Pons (tissue), 1 donor: ENCODE measurements around the gene MORN4.
A peak's percentile ranks its signal among the peaks of the same experiment; 100 is the strongest.
"Not testable (repeated sequence)": the region's sequence is repeated elsewhere in the genome, so short reads cannot be mapped to it uniquely, and the experiment has no call there.

Source experiments
- DNase-seq: peaks from one replicate; pipeline ENCODE4 v3.0.0-alpha.2; 2016; ENCODE audit warnings: low spot score

Gene MORN4

DNA sequence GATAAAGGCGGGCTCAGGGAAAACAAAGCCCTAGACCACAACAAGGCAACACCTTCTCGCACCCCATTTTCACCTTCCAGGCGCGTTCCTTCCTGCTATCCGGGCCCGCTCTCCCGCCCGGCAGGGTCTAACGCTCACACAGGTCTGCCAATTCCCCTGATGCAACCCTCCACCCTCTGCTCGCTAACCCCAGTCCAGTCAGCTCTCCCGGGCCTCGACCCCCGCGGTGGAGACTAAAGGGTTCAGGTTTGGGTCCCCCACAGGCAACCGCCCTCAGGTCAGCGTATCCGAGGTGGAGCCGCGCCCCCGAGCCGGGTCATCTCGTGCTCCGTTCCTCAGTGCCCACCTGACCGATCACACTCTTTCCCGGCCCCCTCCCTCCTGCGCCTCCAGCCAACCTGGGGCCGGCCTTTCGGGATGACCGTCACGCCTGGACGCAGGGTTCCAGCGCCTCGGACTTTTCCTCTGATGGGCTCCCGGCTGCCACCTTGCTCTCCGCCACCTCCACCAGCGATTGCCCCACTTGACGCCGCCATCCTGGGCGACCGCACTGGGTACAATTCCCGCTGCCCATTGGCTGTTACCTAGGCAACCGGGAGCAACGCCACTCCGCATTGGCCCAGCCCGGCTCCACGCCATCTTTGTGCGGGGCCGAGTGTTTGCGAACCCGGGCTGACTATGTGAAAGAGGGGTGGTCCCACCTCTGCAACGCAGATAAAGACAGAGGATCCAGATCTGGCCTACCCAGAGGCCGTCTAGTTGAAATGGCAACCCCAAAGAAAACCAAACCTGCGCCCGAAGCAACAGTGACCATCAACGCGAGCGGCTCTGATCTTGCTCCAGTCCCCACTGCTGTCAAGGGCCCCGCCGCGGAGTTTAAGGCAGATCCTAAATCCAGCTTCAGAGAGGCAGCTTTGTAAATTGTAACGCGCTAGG, at the start of gene MORN4:
MORN4 (minus strand) TSS at position 552 of the 936 bp plus-strand sequence. CDS start 13,847 bp downstream, outside the sequence.
- peak; percentile 86 for DNase-seq

DNA sequence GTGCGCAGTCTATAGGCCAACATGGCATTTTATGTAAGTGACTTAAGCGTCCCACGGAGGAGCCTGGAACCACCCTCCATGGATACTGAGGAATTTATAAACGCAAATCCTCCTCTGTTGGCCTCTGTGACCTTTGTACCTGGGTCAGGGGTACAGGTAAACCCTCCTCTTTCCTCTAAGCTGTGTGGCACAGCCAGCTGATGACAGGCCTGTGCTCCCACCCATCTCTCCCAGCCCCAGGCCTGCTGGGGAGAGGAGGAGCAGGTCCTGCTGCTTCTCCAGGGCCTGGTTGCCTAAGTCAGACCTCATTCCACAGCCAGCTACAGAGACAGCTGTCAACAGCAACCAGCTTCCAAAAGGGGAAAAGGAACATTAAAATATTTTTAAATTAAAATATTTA, 48.7 kb upstream of the MORN4 start:
- no peak for DNase-seq

DNA sequence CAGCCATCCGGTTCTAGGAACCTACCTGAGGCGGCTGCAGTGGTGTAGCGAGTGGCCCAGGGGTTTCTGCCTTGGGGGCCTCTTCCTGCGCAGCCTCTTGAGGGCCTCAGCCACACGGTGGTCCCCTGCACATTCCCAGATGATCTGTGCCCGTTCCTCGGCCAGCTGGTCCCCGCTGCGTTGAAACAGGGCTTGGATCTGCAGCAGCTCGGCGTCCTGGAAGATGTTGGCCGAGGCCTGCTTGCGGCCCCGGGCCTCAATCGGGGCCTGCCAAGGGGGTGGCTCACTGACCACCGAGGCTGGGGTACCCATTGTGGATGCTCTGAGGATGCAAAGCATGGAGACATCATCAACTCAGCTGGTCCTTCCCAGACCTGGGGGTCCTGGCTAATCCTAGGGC, 46.3 kb upstream of the MORN4 start:
- no peak for DNase-seq

DNA sequence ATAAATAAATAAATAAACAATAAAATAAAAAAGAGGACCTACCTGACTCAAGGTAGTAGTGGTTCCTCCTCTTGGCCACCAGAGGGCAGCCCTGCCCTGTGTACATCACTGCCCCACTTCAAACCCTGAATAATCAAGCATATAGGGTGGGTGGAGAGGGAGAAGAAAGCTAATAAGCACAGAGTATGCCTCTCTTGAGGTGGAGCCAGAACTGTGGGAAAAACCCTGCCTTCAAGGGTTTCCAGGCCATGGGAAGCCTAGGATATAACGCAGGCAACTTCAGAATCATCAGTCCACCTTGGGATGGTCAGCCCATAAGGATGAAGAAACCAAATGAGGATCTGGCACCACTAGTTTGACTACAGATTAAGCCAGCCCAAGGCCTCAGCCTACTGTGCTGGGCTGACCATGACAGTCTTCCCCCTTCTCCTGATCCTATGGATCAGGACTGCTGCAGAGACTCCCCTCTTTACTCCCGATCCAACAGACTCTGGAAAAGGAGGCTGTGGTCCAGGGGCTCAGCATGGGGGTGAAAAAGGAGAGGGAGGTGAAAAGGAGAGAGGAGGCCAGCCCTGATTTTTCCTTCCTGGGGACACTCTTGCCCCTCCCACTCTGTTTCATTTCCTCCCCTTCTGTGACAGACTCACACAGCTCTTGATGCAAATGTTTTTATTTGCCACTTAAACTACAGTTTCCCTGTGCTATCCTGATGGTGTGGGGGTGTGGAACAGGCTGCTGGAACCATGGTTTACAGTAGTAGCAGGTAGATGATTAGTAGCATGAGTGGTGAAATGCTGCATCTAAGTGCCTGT, 43.7 kb upstream of the MORN4 start:
- peak; percentile 42 for DNase-seq

DNA sequence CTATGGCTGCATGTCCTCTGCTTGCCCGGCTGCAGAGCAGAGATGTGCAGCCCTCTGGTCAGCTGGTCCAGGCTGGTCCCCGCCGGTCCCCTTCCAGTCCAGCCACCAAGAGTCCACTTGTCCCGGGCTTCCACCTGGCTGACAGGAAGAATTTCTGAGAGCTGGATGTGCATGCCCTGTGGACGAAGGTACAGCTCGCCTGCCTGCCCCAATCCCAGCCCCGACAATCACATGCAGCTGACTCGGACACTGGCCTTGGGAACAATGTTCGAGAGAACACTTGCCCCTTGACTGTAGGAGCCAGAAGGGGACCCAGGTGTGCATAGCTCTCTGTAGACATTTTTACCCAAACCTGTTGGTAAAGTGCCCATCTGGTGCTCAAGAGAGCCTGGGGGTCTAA, 41.9 kb upstream of the MORN4 start:
- DNase-seq: no peak

DNA sequence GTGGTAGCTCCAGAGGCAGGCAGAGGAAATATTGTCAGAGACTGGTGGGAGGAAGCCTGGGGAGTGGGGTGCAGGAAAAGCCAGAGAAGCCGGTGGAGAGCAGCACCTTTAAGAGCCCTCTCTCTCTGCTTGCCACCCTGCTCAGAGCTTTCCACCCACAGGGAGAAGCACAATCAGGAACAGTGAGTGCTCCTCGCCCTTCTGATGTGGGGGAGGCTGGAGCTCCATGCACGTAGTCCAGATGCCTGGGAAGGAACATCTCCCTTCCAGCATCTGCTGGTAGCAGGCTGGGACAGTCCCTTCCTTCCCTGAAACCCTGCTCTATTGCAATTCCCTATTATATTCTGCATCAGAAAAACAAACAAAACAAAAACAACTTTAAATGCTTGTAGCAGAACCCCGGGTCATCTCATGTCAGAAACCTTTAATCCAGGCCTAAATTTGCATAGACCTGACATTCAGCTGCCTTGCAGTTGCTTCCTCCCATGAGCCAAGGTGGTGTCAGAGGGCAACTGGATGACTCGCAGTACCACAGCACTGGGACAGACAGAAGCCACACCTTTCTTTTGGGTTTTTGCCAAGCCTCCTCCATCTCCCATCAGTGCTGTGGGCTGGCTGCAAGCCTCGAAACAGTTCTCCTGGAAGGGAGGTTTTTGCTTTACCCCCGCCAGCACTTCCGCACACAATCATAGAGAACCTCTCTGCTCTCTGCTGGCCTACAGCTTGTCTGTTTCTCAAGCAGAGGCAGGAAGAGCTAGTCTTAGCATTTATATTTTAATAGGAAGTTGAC, 40.6 kb upstream of the MORN4 start:
- no peak for DNase-seq

DNA sequence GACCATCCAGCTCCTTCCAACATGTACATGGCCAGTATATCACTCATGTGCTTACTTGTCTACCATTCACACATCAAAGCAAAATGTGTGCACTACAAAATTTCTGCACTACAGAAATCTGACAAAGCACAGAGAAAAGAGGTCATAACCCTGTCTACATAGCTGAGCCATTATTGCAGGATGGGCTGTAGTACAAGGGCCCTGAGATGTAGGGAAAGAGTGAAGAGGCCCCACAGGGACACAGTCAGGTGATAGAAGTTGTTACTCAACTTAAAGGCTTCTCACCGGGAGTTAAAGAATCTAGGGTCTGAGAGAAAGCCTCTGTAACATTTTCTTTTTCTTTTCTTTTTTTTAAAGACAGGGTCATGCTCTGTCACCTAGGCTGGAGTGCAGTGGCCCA, 36.3 kb upstream of the MORN4 start:
- no peak for DNase-seq

DNA sequence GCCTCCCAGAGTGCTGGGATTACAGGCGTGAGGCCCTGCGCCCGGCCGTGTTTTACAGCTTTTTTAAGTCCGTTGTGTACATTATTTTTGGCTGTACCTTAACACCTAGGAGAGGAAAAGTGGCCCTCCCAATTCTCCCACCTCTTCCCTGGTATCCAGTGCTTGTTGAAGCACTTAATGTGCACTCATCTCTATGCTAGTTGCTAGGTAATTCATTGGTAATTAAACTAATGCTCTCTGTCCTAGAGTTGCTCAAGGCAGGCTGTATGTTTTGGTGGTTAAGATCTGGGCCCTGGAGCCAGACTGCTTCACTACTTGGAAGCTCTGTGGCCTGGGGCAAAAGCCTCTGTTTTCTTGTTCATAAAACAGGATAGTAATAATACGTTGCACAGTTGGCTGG, 34.2 kb upstream of the MORN4 start:
- no peak for DNase-seq

DNA sequence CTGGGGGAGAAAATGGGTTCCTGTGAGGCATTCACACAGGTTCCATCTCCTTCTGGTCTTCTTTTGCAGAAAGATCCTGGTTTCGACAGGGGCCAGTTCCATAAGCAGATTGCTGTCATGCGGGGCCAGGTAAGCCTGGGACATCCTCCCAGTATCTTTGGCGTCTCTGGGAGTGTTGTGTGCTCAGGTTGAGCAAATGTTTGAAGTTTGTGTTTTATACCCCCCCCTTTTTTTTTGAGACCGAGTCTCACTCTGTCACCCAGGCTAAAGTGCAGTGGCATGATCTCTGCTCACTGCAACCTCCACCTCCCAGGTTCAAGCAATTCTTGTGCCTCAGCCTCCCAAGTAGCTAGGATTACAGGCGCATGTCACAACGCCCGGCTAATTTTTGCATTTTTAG, 33.7 kb upstream of the MORN4 start:
- DNase-seq: no peak

DNA sequence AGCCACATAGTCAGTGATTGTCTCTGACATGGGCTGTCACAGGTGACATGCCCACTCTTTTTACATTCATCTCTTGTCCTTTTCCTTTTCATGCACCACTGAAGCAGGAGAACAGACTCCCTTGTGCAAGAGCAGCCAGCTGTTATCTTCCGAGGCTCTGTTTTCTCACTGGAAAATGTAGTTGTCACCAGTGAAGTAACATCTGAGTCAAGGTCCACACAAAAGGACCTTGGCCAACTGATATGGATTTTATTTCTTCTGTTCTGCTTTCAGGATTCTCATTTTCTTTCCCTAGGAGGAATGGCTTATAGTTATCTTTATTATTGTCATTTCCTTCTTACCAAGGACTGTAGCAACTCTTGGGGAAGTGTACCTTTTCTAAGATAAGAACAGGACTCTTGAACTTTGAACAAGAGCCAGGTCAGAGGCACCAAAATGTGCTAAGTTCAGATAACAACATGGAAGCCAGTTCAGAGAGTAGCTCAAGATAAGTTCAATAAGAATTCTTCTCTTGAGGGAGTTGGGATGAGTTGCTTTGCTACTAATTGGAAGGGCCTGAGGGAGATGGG, 31.1 kb upstream of the MORN4 start:
- DNase-seq: no peak

DNA sequence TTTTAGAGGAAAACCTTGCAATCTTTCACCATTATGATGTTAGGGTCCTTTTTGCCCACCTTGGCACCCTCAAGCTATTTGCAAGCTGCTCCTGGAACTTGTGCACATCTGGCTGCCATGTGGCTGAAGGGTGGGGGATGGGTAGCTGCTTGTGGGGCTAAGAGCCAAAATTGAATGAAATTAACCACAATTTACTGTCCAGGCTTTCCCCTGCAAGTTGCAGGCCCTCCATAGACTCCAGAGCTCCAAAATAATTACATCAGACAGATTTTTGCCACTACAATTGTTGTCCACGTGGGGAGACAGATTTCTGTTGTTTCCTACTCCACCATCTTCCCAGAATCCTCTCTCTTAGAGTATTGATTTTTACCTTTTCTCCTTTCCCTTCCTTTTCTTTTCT, 26.3 kb upstream of the MORN4 start:
- DNase-seq: no peak

DNA sequence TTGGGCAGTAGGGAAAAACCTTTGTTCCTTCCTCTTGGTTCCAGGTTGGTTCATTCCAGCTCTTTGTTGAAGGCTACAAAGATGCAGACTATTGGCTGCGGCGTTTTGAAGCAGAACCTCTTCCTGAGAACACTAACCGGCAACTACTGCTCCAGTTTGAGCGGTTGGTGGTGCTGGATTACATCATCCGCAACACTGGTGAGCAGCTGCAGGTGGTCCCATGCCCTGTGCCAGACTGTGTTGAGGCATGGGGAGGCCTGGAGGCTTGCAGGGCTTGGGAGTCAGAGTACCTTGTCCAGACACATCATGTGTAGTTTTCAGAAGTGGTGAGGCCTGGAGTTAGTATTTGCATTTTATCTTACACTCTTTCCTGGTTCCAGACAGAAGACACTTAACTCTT, 23.5 kb upstream of the MORN4 start:
- DNase-seq: no peak

DNA sequence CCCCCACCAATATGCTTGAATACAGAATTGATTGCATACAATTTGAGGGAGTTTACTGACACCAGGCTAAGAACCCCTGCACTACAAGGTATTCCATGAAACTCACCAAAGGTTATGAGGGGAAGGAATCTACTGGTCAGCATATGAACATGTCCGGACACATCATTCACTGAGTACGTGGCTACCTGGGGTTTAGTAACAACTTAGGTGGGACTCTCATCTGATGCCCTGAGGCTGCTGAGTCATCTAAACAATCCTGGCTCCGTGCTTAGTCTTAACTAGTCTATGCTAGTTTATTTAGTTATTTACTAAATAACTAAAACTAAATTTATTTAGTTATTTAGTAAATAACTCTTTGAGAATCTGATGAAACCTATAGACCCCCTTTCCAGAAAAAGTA, 18.5 kb upstream of the MORN4 start:
- DNase-seq: no peak

DNA sequence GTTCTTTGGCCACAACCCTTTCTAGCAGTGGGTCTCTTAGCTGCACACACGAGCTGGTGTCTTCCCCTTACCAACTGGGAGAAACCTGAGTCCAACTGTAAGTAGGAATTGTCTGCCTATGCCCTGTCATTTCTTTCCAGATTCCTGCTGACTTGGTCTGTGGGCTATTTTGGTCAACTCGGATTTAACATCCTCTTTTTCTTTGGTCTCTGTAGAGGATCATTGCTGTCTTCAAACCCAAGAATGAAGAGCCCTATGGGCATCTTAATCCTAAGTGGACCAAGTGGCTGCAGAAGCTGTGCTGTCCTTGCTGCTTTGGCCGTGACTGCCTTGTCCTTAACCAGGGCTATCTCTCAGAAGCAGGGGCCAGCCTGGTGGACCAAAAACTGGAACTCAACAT, 17.4 kb upstream of the MORN4 start:
- DNase-seq: peak; percentile 41

DNA sequence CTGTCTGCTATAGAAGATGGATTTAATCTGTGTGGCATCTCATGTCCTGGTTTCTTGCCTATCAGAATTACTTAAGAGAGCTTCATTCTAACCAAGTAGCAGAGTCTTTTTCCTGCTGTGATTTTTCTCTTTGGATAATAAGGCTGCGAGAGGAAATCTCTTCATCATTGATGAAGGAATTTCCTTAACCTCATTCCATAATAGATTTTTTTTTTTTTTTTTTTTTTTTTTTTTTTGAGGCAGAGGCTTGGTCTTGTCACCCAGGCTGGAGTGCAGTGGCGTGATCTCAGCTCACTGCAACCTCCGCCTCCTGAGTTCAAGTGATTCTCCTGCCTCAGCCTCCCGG, 16.1 kb upstream of the MORN4 start:
- not testable (repeated sequence) for DNase-seq

DNA sequence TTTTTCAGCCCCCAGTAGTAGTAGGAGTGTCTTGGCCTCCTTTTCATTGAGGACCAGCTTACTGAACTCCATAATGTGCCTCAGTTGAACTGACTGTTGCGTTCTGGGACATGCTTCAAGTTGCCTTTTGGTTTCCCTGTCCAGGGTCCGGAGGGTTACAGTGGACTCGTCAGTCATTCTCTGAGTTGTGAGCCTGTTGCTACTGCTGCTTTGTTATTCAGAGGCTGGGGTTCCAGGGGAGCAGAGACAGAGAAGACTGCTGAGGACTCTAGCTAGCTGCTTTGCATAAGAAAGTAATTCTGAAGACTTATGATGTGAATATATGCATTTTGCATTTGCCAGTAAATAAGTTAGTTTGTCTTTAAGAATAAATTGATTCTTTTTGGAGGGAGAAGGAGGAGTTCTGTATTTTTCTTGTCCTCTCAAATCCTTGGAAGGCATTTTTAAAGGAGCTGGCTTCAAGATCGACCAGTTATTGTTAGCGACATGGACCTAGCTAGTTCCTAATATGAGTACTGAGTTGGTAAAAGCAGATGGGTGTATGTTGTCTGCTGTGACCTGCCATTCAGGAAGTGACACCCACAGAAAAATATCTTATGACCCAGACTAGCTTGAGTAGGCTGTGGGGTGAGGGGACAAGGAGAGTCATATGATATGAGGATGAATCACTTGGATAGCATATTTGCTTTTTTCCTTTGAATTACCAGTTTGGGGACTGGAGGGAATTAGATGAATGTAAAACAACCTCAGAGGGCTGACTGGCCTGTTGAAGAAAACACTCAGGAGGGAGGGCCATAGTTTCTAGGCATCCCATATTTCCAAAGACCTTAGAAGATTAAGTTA, 15.5 kb upstream of the MORN4 start:
- peak; percentile 70 for DNase-seq

DNA sequence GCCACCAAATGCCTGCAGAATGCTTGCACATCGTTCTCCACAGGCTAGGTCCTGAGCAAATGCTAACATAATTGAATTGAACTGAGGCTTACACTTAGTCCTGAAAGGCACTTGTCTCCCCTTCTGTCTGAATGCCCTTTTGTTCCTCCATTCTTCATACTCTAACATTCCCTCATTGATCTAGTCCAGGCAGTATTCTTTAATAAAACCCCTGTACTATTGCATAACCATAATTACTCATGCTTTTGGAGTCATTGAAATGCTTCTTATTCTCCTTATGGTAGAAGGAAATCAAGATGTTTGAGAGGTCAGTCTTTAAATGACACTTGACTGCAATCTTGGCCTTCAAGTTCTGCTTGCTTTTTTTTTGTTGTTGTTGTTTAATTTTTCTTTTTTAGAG, 14.3 kb upstream of the MORN4 start:
- DNase-seq: peak; percentile 44

DNA sequence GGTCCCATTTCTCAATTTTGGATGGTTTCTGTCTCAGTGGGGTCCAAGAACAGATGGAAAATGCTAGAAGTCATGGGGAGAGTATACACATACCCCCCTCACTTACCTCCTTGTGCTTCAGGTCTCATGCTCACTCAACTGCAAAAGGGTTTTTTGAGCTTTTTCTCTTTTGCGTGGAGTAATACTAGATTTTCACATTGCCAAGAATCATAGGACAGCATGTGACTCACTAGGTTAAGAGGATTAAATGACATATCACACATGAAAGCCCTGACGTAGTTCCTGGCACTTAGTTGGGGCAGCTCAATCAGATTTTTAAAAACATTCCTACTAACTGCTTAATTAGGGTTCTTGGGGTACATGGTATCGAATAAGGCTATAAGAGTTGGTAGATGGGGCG, 11.6 kb upstream of the MORN4 start:
- DNase-seq: no peak

DNA sequence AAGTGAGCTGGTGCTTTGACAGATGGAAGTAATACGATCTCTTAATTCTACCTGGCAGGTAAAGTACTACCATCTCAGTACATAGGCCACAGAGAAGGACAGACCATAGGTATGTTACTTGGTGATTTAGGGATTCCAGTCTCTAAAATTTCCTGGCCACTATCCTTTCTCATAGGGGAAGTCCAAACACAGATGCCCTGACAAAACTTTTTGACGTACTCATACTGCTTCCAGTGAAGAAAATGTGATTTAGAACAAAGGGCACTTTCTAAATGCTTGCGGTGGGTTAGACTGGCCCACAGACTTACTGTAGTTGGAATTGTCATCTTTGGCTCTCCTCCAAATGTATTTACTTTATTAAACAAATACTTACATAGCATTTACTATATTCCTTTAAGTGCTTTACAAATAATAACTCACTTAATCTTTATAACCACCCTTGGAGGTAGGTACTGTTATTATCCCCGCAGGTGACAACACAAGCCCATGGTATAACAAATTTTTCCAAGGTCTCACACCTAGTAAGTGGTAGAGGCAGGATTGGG, 10.2 kb upstream of the MORN4 start:
- no peak for DNase-seq

DNA sequence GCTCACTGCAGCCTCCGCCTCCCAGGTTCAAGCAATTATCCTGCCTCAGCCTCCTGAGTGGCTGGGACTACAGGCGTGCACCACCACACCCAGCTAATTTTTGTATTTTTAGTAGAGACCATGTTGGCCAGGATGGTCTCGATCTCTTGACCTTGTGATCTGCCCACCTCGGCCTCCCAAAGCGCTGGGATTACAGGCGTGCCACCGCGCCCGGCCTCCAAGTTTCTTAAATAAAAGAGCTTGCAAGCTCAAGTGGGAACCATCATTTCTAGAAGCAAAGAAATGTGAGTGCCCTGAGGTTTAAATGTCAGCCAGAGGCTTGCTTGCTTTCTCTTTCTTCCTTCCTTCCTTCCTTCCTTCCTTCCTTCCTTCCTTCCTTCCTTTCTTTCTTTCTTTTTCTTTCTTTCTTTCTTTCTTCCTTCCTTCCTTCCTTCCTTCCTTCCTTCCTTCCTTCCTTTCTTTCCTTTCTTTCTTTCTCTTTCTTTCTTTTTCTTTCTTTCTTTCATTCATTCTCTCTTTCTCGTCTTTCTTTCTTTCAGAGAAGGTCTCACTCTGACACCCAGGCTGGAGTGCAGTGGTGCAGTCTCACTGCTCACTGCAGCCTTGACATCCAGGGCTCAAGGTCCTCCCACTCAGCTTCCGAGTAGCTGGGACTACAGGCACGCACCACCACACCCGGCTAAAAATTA, 9.3 kb upstream of the MORN4 start:
- not testable (repeated sequence) for DNase-seq
